Brain microvascular endothelial cell (primary cell): ENCODE results near the gene SERINC2.
"Not testable (repeated sequence)": the region's sequence is repeated elsewhere in the genome, so short reads cannot be mapped to it uniquely, and the experiment has no call there.

Experiments
- DNase-seq: peaks from one replicate; pipeline ENCODE4 v3.0.0-alpha.2; 2020
- H3K27ac ChIP-seq: fragments of 250-450 bp; sonication (Bioruptor Pico); 2 replicates; pipeline ENCODE4 v1.5.1; 2020; ENCODE audit warnings: mild to moderate bottlenecking, moderate library complexity
- H3K27me3 ChIP-seq: fragments of 250-450 bp; sonication (Bioruptor Pico); replicated peaks from 2 replicates; pipeline ENCODE4 v1.5.1; 2020; ENCODE audit warnings: mild to moderate bottlenecking
- H3K36me3 ChIP-seq: fragments of 250-450 bp; sonication (Bioruptor Pico); replicated peaks from 2 replicates; pipeline ENCODE4 v1.5.1; 2020; ENCODE audit warnings: mild to moderate bottlenecking
- H3K4me3 ChIP-seq: 2 replicates; pipeline ENCODE4 v1.5.1; 2011; ENCODE audit warnings: low read depth, mild to moderate bottlenecking, control low read depth, low read length, moderate library complexity
- CTCF ChIP-seq: IDR thresholded peaks from 2 replicates; pipeline ENCODE4 v1.5.1; 2011; ENCODE audit warnings: low read depth, mild to moderate bottlenecking, moderate library complexity, low read length, control low read depth, inconsistent platforms; ENCODE audit errors: missing control alignments
- in situ Hi-C: cut with HindIII; loops from 2 replicates; pipeline ENCODE4 v1.10.0; 2017; ENCODE audit warnings: low sequenced_read_pairs, low pct_ligation_motif_present

SERINC2 gene

GRCh38 chr1:31381394-31382294, 31.4 kb upstream of the SERINC2 start:
- no peaks in the 10 kb centered on the region for H3K27me3 ChIP-seq
- in situ Hi-C loops, result no loop called here
- no peak overlapping the region for H3K27ac ChIP-seq
- no peak overlapping the region for H3K4me3 ChIP-seq
- no peaks in the 10 kb centered on the region for H3K36me3 ChIP-seq
- DNase-seq, result no peak
- no peak for TF ChIP-seq CTCF

- no peak for DNase-seq
- Histone ChIP-seq H3K27me3 (no peaks in the 10 kb centered on the region), H3K36me3 (no peaks in the 10 kb centered on the region), H3K4me3 (no peak overlapping the region), H3K27ac (no peak overlapping the region)
- in situ Hi-C loops, result no loop called here
- no peak for TF ChIP-seq CTCF
These were observed 30.5 kb upstream of the SERINC2 start for GRCh38 chr1:31382379-31382989.

- H3K27ac ChIP-seq, result no peak overlapping the region
- in situ Hi-C loops, result no loop called here
- H3K4me3 ChIP-seq, result no peak overlapping the region
- DNase-seq, result no peak
- TF ChIP-seq CTCF, result no peak
- no peaks in the 10 kb centered on the region for H3K27me3 ChIP-seq
- no peaks in the 10 kb centered on the region for H3K36me3 ChIP-seq
These were observed 29.0 kb upstream of the SERINC2 start for GRCh38 chr1:31383967-31384366.

GRCh38 chr1:31386576-31387243, 26.3 kb upstream of the SERINC2 start:
- H3K27me3 ChIP-seq, in situ Hi-C loops, H3K4me3 ChIP-seq, H3K36me3 ChIP-seq, H3K27ac ChIP-seq, DNase-seq: not testable (repeated sequence)

GRCh38 chr1:31387612-31388011, 25.4 kb upstream of the SERINC2 start:
- H3K4me3 ChIP-seq, result no peak overlapping the region
- in situ Hi-C loops, result no loop called here
- TF ChIP-seq CTCF, result no peak
- H3K27me3 ChIP-seq, result no peaks in the 10 kb centered on the region
- DNase-seq, result no peak
- no peaks in the 10 kb centered on the region for H3K36me3 ChIP-seq
- no peak overlapping the region for H3K27ac ChIP-seq

GRCh38 chr1:31389616-31390015, 23.4 kb upstream of the SERINC2 start:
- Histone ChIP-seq H3K27ac (no peak overlapping the region), H3K27me3 (no peaks in the 10 kb centered on the region), H3K36me3 (no peaks in the 10 kb centered on the region), H3K4me3 (no peak overlapping the region)
- TF ChIP-seq CTCF, result no peak
- in situ Hi-C loops, result no loop called here
- DNase-seq, result no peak
